Large intestine (tissue), 3 donors: ENCODE results near the gene KSR2. TPM values are rescaled to one million over a fixed set of nuclear protein-coding genes. Genes with fewer than 3 reads are reported as not detected.

Experiments used
- DNase-seq, 2 donors: peaks; one replicate each; pipeline versions ENCODE4 v3.0.0 to v3.0.0-alpha.2; 2013
- H3K27ac ChIP-seq: one replicate; pipeline ENCODE4 v1.5.1; 2013; ENCODE audit warnings: low read length
- H3K27me3 ChIP-seq: 2 replicates; pipeline ENCODE4 v1.6.1; 2013; ENCODE audit warnings: low read length; ENCODE audit not compliant: control insufficient read depth, insufficient read depth
- H3K36me3 ChIP-seq: 2 replicates; pipeline ENCODE4 v1.6.1; 2013; ENCODE audit warnings: low read length; ENCODE audit not compliant: control insufficient read depth, insufficient read depth
- H3K4me1 ChIP-seq: one replicate; pipeline ENCODE4 v1.6.1; 2013; ENCODE audit warnings: low read length; ENCODE audit not compliant: control insufficient read depth, insufficient read depth
- H3K4me3 ChIP-seq: one replicate; pipeline ENCODE4 v1.5.1; 2013; ENCODE audit warnings: low read length
- H3K9me3 ChIP-seq: one replicate; pipeline ENCODE4 v1.6.1; 2013; ENCODE audit warnings: mild to moderate bottlenecking, low read depth, low read length, moderate library complexity; ENCODE audit not compliant: control insufficient read depth
- WGBS: methylation state at CpG from one replicate; pipeline ENCODE4 v1.1.5; 2013; ENCODE audit warnings: low lambda C conversion rate; ENCODE audit not compliant: insufficient coverage; 5-methylcytosine and 5-hydroxymethylcytosine counted together
- polyA plus RNA-seq: library from polyadenylated mRNA; unstranded; fragments of 120-200 nt; gene quantifications from one replicate; pipeline ENCODE4 v1.2.1, GENCODE V29; 2013

KSR2 gene
- polyA plus RNA-seq, 1 donor, result 0.61 TPM

GRCh38 chr12:117404940-117405339, 563.9 kb downstream of the KSR2 start:
- no peak overlapping the region for H3K27ac ChIP-seq
- H3K4me3 ChIP-seq, result no peak overlapping the region
- no peak for DNase-seq
- H3K4me1 ChIP-seq, result no peaks in the 10 kb centered on the region
- no peaks in the 10 kb centered on the region for H3K27me3 ChIP-seq
- H3K9me3 ChIP-seq, result no peaks in the 10 kb centered on the region
- no peaks in the 10 kb centered on the region for H3K36me3 ChIP-seq
- no CpG with 5 or more reads among the region's 7 CpGs for WGBS

- H3K27me3 ChIP-seq, result no peaks in the 10 kb centered on the region
- no peak overlapping the region for H3K4me3 ChIP-seq
- H3K36me3 ChIP-seq, result no peaks in the 10 kb centered on the region
- no peak overlapping the region for H3K27ac ChIP-seq
- H3K9me3 ChIP-seq, result no peaks in the 10 kb centered on the region
- H3K4me1 ChIP-seq, result no peaks in the 10 kb centered on the region
- 100% methylated on average over 1 of the region's 4 CpGs for WGBS
- no peak for DNase-seq
Measured at GRCh38 chr12:117404203-117404853, 564.5 kb downstream of the KSR2 start.

GRCh38 chr12:117403586-117404139, 565.1 kb downstream of the KSR2 start:
- no CpG with 5 or more reads among the region's 3 CpGs for WGBS
- no peaks in the 10 kb centered on the region for H3K4me1 ChIP-seq
- no peaks in the 10 kb centered on the region for H3K27me3 ChIP-seq
- no peak overlapping the region for H3K27ac ChIP-seq
- H3K9me3 ChIP-seq, result no peaks in the 10 kb centered on the region
- H3K4me3 ChIP-seq, result no peak overlapping the region
- no peaks in the 10 kb centered on the region for H3K36me3 ChIP-seq
- DNase-seq, result no peak

Other genes with a start within 250 kb of the KSR2 start
- 22.2 TPM for gene RFC5, start 47.7 kb upstream of the KSR2 start, polyA plus RNA-seq
- gene WSB2, start 92.2 kb upstream of the KSR2 start, polyA plus RNA-seq, result 68.1 TPM
- 19.6 TPM for gene VSIG10, start 135.0 kb upstream of the KSR2 start, polyA plus RNA-seq
- gene PEBP1, start 167.1 kb upstream of the KSR2 start, polyA plus RNA-seq, result 252 TPM